ENCODE data around the gene KRT86.

KRT86 gene

DNA sequence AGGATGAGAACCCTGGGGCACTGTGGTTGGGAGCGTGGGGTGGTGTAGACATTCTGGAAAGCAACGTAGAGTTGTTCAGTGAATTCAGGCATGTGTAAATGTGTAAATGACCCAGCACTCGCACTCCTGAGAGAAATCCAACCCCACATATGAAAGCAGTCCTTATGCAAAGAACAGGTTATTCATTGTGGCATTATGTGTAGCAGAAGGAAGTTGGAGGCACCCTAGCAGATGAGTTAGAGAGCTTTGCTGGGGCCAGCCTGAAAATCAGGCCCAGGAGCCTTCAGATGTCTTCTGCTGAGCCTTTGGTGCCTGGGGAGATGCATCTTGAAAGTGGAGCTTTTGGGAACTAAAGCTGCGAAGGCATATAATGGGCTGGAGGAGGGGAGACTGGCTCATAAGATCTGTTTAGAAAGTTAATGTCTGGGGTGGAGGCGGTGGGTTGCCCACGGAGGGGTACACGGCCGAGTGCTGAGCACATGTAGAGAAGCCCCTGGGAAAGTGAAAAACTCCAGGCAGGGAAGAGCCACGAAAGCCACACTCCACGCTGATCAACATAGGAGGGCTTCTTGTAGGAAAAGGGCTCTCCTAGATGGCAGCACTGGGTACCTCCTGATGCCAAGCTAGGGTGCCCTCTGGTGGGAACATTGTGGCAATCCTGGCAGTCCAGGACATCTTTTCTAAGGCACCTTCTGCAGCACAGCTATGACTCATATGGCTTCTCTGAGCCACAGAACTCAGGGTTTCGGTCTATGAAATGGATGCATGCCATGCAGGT lies 52.8 kb downstream of the KRT86 start:
- TF ChIP-seq MYC (IDR thresholded peaks at IDR 0.05; ENCODE audit: low read depth, low read length) = no peak
- TF ChIP-seq CTCF (IDR thresholded peaks at IDR 0.05; ENCODE audit: low read depth, low read length) = peak; percentile 99
- no peak overlapping the region for H3K4me3 ChIP-seq (ENCODE audit: low read depth, low read length)
- DNase-seq (ENCODE audit: low read depth) = peak; percentile 92

- DNase-seq (ENCODE audit: low read depth) = no peak
- no peak overlapping the region for H3K4me3 ChIP-seq (ENCODE audit: low read depth, low read length)
- TF ChIP-seq MAX (IDR thresholded peaks at IDR 0.05; ENCODE audit: low read depth, low read length) (no peak), MYC (IDR thresholded peaks at IDR 0.05; ENCODE audit: low read depth, low read length) (no peak), CTCF (IDR thresholded peaks at IDR 0.05; ENCODE audit: low read depth, low read length) (no peak), POLR2A (IDR thresholded peaks at IDR 0.05; ENCODE audit: extremely low read depth, insufficient read length) (no peak)
Observed at GRCh38 chr12:52327830-52328500, 53.5 kb downstream of the KRT86 start.

DNA sequence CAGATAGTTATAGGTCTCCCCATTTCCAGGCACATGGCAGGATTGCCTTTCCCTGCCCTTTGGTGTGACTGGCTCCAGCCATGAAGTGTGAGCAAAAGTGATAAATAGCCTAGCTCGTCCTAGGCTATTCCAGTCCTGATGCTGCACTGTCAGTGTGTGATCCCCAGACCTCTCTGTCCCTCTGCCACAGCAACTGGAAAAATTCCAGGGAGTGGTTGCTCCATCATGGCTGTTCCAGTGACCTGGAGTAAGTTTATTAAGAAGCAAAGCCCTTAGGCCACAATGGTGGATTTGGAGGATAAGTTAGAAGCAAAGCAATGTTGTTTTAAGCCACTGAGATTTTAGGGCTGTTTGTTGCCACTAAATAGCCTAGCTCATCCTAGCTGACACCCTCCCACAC lies 56.6 kb downstream of the KRT86 start:
- no peak for TF ChIP-seq MYC (IDR thresholded peaks at IDR 0.05; ENCODE audit: low read depth, low read length)
- TF ChIP-seq MAX (IDR thresholded peaks at IDR 0.05; ENCODE audit: low read depth, low read length) = no peak
- no peak for TF ChIP-seq CTCF (IDR thresholded peaks at IDR 0.05; ENCODE audit: low read depth, low read length)
- no peak for TF ChIP-seq POLR2A (IDR thresholded peaks at IDR 0.05; ENCODE audit: extremely low read depth, insufficient read length)
- H3K4me3 ChIP-seq (ENCODE audit: low read depth, low read length) = no peak overlapping the region
- DNase-seq (ENCODE audit: low read depth) = no peak

GRCh38 chr12:52331833-52332232 lies 57.4 kb downstream of the KRT86 start:
- no peak overlapping the region for H3K4me3 ChIP-seq (ENCODE audit: low read depth, low read length)
- TF ChIP-seq MYC (IDR thresholded peaks at IDR 0.05; ENCODE audit: low read depth, low read length) (no peak), MAX (IDR thresholded peaks at IDR 0.05; ENCODE audit: low read depth, low read length) (no peak), POLR2A (IDR thresholded peaks at IDR 0.05; ENCODE audit: extremely low read depth, insufficient read length) (no peak), CTCF (IDR thresholded peaks at IDR 0.05; ENCODE audit: low read depth, low read length) (no peak)
- DNase-seq (ENCODE audit: low read depth) = no peak

GRCh38 chr12:52332381-52332780 lies 57.9 kb downstream of the KRT86 start:
- DNase-seq (ENCODE audit: low read depth) = no peak

More at GRCh38 chr12:52332381-52332780, 57.9 kb downstream of the KRT86 start:
- no peak overlapping the region for H3K4me3 ChIP-seq (ENCODE audit: low read depth, low read length)
- TF ChIP-seq MAX (IDR thresholded peaks at IDR 0.05; ENCODE audit: low read depth, low read length) (no peak), MYC (IDR thresholded peaks at IDR 0.05; ENCODE audit: low read depth, low read length) (no peak), CTCF (IDR thresholded peaks at IDR 0.05; ENCODE audit: low read depth, low read length) (no peak), POLR2A (IDR thresholded peaks at IDR 0.05; ENCODE audit: extremely low read depth, insufficient read length) (no peak)

Data from NB4 (cell line).